ENCODE results near the gene NFIB.

- TF ChIP-seq EP300 (IDR thresholded peaks at IDR 0.05; ENCODE audit: low read depth) (no peak), CTCF (IDR thresholded peaks at IDR 0.05) (no peak), POLR2A (IDR thresholded peaks at IDR 0.05) (no peak)
Observed at GRCh38 chr9:14186096-14186495, 127.8 kb downstream of the NFIB start.
